ENCODE measurements around the gene GPR31.

The GPR31 gene

DNA sequence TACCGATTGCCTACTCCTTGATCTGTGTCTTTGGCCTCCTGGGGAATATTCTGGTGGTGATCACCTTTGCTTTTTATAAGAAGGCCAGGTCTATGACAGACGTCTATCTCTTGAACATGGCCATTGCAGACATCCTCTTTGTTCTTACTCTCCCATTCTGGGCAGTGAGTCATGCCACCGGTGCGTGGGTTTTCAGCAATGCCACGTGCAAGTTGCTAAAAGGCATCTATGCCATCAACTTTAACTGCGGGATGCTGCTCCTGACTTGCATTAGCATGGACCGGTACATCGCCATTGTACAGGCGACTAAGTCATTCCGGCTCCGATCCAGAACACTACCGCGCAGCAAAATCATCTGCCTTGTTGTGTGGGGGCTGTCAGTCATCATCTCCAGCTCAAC, 21.4 kb downstream of the GPR31 start:
- no peak overlapping the region for H3K27ac ChIP-seq
- TF ChIP-seq, protein P1, sequence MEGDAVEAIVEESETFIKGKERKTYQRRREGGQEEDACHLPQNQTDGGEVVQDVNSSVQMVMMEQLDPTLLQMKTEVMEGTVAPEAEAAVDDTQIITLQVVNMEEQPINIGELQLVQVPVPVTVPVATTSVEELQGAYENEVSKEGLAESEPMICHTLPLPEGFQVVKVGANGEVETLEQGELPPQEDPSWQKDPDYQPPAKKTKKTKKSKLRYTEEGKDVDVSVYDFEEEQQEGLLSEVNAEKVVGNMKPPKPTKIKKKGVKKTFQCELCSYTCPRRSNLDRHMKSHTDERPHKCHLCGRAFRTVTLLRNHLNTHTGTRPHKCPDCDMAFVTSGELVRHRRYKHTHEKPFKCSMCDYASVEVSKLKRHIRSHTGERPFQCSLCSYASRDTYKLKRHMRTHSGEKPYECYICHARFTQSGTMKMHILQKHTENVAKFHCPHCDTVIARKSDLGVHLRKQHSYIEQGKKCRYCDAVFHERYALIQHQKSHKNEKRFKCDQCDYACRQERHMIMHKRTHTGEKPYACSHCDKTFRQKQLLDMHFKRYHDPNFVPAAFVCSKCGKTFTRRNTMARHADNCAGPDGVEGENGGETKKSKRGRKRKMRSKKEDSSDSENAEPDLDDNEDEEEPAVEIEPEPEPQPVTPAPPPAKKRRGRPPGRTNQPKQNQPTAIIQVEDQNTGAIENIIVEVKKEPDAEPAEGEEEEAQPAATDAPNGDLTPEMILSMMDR (conservative IDR thresholded peaks at IDR 0.05): no peak

DNA sequence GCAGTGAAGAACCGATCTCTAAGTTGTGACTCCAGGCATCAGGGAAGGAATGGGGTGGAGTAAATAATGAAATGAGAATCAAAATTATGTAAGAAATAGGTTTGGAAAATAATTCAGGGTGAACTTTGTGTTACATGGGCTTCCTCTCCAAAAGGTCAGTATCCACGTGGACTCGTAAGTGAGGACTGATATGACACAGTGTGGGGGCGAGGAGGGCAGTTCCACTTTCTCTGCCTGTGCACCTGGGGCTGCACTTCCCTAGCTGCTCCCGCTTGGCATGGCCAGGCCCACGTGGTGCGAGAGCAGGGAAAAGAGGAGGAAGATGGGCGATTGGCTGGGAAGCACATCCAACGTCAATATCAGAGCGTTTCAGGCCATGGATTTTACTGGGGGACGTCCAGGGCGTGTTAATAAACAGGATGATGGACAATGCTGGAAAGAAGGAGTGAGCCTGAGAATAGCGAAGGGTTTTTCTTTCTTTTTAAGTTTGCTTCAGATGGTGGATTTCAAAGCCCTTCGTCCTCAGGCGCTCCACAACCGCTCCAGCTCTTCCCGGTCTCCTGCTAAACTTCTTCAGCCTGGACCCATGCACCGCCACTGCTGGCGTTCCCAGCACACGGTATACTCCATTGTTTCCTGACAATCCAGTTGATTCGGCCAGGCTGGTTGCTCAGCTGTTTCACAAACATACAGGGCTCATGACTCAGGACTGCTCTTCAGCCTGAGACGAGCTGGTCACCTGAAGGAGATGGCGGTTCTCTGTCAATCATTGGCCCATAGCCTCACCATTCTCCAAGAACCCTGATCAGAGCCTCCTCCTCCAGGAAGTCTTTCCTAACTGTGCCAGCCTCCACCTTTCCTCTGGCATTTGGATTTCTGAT, 23.1 kb downstream of the GPR31 start:
- no peak overlapping the region for H3K27ac ChIP-seq
- TF ChIP-seq, protein P1 (conservative IDR thresholded peaks at IDR 0.05): no peak

DNA sequence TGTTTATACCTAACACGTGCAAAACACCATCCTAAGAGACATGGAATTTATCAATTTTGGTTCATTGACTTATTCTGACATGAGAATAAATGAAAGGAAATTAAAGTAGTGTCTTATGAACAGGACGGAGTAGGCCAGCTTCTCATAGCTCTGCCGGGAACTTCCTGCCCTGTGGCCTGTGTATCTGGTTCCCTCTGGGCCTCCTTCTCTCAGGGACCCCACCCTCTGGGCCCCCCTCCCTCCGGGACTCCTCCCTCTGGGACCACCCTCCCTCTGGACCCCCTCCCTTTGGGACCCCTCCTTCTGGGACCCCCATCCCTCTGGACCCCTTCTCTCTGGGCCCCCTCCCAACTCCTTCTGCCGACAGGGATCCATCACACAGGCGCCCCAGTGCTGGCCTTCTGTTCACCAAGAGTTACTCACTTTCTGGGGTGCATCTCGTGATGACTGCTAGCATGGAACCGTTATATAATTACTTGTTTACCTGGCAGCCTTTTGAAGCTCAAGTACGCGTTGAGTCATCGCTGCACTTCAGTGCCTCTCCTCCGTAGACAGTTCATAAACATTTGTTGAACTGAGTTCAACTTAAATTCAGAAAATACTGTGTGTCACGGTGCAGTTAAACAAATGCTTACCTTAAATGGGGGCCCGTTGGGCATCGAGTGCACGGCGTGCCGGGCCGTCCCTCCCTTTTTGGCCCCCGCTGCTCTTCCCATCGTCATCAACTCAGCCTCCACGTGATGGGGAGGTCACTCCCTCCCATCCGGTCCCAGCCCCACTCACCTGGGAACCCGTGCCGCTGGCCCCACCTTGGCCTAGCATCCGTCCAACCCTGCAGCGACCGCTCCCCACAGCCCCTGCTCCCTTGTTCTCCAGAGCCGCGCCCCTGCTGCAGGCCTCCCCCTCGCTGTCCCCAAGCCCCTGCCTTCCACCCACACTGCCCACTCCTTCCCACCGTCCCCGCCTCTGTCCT, 26.8 kb downstream of the GPR31 start:
- no peak overlapping the region for H3K27ac ChIP-seq
- TF ChIP-seq, protein P1 (conservative IDR thresholded peaks at IDR 0.05): no peak

DNA sequence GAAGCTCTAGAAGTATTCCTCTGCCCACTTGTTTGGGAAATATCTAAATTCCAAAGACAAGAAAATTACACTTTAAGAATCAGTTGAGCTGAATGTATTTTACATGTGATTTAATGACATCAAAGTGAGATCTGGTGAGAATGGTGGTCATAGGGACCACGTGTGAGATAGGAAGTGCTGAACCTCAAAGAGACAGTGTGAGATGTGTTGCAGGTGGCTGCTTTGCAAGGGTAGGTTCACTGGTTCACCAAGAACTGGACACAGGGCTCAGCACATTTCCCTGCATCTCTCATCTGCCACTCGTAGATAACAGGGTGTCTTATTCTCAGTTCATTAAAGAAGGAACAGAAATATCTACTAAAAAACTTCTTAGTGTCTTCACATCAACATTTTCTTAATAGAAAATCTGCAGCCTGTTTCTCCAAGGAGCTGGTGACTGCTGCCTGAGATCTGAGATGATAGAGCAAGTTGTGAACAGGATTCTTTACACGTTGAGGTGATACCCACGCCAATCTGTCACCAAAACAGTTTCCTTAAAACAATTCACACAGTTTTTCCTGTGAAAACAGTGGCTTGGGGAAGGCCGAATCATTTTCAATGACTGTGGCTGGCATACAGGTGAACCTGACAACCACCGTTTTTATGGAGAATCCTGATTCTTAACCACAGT, 27.6 kb downstream of the GPR31 start:
- no peak overlapping the region for H3K27ac ChIP-seq
- TF ChIP-seq, protein P1 (conservative IDR thresholded peaks at IDR 0.05): no peak

DNA sequence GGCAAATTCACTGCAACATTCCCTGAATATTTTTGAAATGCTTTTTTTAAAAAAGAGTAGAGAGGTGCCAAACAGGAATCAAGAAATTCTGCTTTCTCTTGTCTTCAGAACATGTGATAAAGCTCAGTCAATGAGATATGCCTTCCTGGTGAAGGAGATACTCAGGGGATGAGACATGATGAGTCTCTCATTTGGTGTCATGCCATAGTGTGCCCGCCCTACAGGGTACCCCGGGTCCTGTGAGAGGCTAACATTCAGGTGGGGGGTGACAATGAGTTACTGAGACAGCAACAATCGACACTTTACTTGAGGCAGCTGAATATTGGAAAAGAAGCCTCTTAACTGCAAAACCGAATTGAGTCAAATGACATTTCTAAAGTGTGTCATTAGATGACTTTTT, 28.2 kb downstream of the GPR31 start:
- no peak overlapping the region for H3K27ac ChIP-seq
- TF ChIP-seq, protein P1 (conservative IDR thresholded peaks at IDR 0.05): no peak

DNA sequence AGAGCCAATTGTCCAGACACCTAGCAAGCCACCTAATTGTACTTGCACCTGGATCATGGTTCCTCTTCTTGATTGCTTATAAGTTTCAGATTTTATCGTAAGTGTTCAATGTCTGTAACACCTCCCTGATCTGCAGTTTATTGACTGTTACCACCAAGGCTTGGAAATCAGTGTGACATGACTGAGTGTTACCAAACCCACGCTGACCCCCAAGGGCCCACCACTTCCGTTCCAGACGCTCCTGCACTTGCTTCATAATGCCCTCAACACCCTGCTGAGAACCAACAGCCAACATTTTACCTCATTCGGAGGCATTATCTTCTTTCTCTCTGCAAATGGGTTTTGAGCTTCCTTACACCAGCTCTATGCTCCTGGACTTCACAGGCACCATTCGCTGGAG, 28.6 kb downstream of the GPR31 start:
- TF ChIP-seq, protein P1 (conservative IDR thresholded peaks at IDR 0.05): no peak

More for the DNA sequence above, 28.6 kb downstream of the GPR31 start:
- H3K27ac ChIP-seq: no peak overlapping the region

Measured in VCaP (cell line).